Fibroblast of lung (primary cell): ENCODE results near the gene ACTN1.

Source experiments
- EZH2 ChIP-seq: IDR thresholded peaks from 2 replicates; pipeline ENCODE4 v1.5.1; 2012; ENCODE audit warnings: low read length, control low read depth, mild to moderate bottlenecking; ENCODE audit errors: missing control alignments
- TF ChIP-seq, protein P1 (sequence below), 2 donors: IDR thresholded peaks in 1 of 2; conservative IDR thresholded peaks in 1 of 2; 1 replicate in 1 of 2; 2 replicates in 1 of 2; pipeline ENCODE4 v1.5.1; 2011 to 2012; ENCODE audit warnings: low read length in 2 of 2, control low read depth in 1 of 2, inconsistent platforms in 1 of 2, low read depth in 1 of 2, mild to moderate bottlenecking in 1 of 2

DNA sequence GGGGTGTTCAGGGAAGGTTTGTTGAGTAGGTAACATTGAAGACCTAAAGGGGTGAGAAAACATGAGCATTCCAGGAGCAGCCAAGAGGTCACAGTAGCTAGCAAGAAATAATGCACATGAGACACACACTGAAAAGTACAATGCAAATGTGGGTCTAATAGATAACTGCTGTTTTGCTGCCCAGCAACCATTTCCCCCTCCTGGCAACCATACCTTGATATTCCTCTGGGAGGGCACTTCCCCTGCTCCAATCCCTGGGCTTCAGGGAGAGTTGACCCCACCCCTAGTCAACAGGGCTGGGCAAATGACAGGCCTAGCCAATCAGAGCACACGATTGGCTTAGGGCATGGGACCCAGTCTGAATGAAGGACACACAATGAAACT lies 8.5 kb upstream of the ACTN1 start:
- TF ChIP-seq, protein P1, sequence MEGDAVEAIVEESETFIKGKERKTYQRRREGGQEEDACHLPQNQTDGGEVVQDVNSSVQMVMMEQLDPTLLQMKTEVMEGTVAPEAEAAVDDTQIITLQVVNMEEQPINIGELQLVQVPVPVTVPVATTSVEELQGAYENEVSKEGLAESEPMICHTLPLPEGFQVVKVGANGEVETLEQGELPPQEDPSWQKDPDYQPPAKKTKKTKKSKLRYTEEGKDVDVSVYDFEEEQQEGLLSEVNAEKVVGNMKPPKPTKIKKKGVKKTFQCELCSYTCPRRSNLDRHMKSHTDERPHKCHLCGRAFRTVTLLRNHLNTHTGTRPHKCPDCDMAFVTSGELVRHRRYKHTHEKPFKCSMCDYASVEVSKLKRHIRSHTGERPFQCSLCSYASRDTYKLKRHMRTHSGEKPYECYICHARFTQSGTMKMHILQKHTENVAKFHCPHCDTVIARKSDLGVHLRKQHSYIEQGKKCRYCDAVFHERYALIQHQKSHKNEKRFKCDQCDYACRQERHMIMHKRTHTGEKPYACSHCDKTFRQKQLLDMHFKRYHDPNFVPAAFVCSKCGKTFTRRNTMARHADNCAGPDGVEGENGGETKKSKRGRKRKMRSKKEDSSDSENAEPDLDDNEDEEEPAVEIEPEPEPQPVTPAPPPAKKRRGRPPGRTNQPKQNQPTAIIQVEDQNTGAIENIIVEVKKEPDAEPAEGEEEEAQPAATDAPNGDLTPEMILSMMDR (conservative IDR thresholded peaks at IDR 0.05 in 1 of 2, IDR thresholded peaks at IDR 0.05 in 1 of 2; ENCODE audit: low read depth in 1 of 2, low read length in 2 of 2): no peak
- no peak for TF ChIP-seq EZH2
